Endothelial cell (in vitro differentiated cells): ENCODE data around the gene NES. TPM values are rescaled to one million over a fixed set of nuclear protein-coding genes. Genes with fewer than 3 reads are reported as not detected.

Experiments used
- DNase-seq: peaks from one replicate; pipeline ENCODE4 v3.0.0; 2021; ENCODE audit warnings: low spot score
- H3K27ac Mint-ChIP-seq: one replicate; pipeline ENCODE4 v1.8.0; 2021; ENCODE audit warnings: mixed read lengths, inconsistent platforms; ENCODE audit not compliant: unreplicated experiment
- H3K27me3 Mint-ChIP-seq: one replicate; pipeline ENCODE4 v1.8.0; 2021; ENCODE audit warnings: mild to moderate bottlenecking, moderate library complexity, mixed read lengths, inconsistent platforms; ENCODE audit not compliant: unreplicated experiment
- H3K36me3 Mint-ChIP-seq: one replicate; pipeline ENCODE4 v1.8.0; 2021; ENCODE audit warnings: mild to moderate bottlenecking, low read depth, mixed read lengths, inconsistent platforms; ENCODE audit not compliant: unreplicated experiment
- H3K4me1 Mint-ChIP-seq: one replicate; pipeline ENCODE4 v1.8.0; 2021; ENCODE audit warnings: mild to moderate bottlenecking, mixed read lengths, inconsistent platforms; ENCODE audit not compliant: unreplicated experiment
- H3K4me3 Mint-ChIP-seq: one replicate; pipeline ENCODE4 v1.8.0; 2021; ENCODE audit warnings: mild to moderate bottlenecking, mixed read lengths, inconsistent platforms; ENCODE audit not compliant: unreplicated experiment
- H3K9me3 Mint-ChIP-seq: one replicate; pipeline ENCODE4 v1.8.0; 2021; ENCODE audit warnings: mixed read lengths, inconsistent platforms; ENCODE audit not compliant: unreplicated experiment
- CTCF ChIP-seq: fragments of 200-600 bp; sonication (generic); IDR thresholded peaks from one replicate; pipeline ENCODE4 v1.5.0; 2021; ENCODE audit warnings: antibody characterized with exemption; ENCODE audit not compliant: unreplicated experiment
- total RNA-seq: library from RNA; stranded (reverse); fragmentation: NEBNext Ultra II Directional; extraction: Animal tissue kit (Norgen Biotek cat#: 25700); gene quantifications from one replicate; pipeline ENCODE4 v1.2.1, GENCODE V29; 2021; ENCODE audit not compliant: unreplicated experiment

Gene NES
- total RNA-seq, 1 donor from 2014 or later = 111 TPM

GRCh38 chr1:156706657-156707416, 29.6 kb upstream of the NES start:
- Mint-ChIP-seq H3K4me1 (peaks cover 17% of the 10 kb centered on the region), H3K27me3 (peaks cover 13% of the 10 kb centered on the region), H3K36me3 (peaks cover 4% of the 10 kb centered on the region), H3K27ac (peak overlapping the region; percentile 57), H3K9me3 (no peaks in the 10 kb centered on the region), H3K4me3 (peak overlapping the region; percentile 78)
- TF ChIP-seq CTCF = no peak
- no peak for DNase-seq

DNA sequence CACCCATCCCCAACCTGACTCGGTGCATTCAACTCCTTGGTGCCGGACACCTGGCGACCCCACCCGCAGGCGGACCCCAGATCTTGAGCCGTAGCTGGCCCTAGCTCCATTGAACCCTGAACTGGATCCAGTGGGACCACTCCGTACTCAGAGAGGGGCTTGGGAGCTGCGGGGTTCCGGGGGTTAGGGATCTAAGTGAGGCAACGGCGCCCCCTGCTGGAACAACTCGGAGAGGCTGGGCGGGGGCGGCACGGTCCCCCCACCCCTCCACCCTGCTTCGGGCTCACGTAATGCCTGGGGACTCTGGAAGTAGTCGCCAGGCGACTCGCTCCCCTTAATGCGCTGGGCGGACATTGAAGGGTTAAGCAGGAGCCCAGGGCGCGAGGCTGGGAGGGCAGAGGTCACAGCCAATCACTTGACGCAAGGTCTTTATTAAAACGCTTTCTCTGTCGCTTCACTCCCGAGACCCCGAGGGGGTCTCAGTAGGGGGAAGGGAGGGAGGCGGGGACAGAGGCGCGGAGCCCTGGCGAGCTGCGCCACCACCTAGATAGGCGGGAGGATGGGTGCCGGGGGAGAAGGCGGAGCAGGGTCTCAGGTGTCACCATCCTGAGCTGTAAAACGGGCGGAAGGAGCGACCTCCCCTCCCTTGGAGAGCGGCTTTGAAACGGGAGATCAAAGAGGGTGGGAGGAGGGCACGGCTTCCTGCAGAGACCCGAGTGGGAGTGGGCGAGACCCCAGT, 28.9 kb upstream of the NES start:
- TF ChIP-seq CTCF = peak; percentile 94
- peaks cover 17% of the 10 kb centered on the region for H3K27me3 Mint-ChIP-seq
- peaks cover 17% of the 10 kb centered on the region for H3K4me1 Mint-ChIP-seq
- H3K36me3 Mint-ChIP-seq = peaks cover 4% of the 10 kb centered on the region
- H3K9me3 Mint-ChIP-seq = no peaks in the 10 kb centered on the region
- H3K4me3 Mint-ChIP-seq = peak overlapping the region; percentile 78
- DNase-seq = peak; percentile 71
- no peak overlapping the region for H3K27ac Mint-ChIP-seq

DNA sequence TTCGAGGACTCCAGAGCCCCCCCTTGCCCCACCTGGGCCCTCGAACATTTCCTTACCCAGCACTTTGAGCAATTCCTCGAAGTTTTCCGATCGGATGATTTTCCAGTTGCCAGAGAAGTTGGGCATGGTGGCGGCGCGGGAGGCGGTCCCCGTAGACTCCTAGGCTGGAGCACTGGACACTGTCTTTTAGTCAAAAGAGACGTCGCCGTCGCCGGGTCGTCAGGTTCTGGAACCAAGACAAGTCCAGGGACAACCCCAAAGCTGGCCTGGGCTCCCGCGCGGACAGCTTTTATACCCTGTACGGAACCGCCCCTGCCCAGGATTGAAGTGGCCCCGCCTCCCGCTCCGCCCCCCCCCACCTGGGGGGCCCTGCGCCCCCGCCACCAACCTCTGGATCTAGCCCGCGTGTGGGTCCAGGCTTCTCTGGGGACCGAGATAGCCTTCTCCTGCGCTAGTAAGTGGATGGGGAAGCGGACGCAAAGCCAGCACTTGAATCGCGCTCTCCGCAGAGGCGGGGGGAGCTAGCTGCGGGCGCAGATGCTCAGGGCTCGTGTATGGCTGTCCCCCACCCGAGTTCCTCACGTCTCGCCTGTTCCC, 28.2 kb upstream of the NES start, which contains the start of gene CRABP2:
CRABP2 (minus strand) TSS at position 263 of the 597 bp plus-strand sequence; CDS start at position 126, 137 bp downstream.
- Mint-ChIP-seq H3K36me3 (peaks cover 4% of the 10 kb centered on the region), H3K9me3 (no peaks in the 10 kb centered on the region), H3K4me3 (peak within 1 kb of the TSS; percentile 78), H3K27ac (no peak within 1 kb of the TSS), H3K27me3 (peaks cover 17% of the 10 kb centered on the region), H3K4me1 (peaks cover 17% of the 10 kb centered on the region)
- DNase-seq = peak; percentile 29
- no peak for TF ChIP-seq CTCF

GRCh38 chr1:156704930-156705320, 27.7 kb upstream of the NES start:
- H3K27me3 Mint-ChIP-seq = peaks cover 17% of the 10 kb centered on the region
- H3K36me3 Mint-ChIP-seq = peaks cover 4% of the 10 kb centered on the region
- H3K9me3 Mint-ChIP-seq = no peaks in the 10 kb centered on the region
- no peak overlapping the region for H3K4me3 Mint-ChIP-seq
- no peak overlapping the region for H3K27ac Mint-ChIP-seq
- DNase-seq = no peak
- no peak for TF ChIP-seq CTCF
- peaks cover 17% of the 10 kb centered on the region for H3K4me1 Mint-ChIP-seq
